ENCODE results near the gene NPAS2.

Gene NPAS2

DNA sequence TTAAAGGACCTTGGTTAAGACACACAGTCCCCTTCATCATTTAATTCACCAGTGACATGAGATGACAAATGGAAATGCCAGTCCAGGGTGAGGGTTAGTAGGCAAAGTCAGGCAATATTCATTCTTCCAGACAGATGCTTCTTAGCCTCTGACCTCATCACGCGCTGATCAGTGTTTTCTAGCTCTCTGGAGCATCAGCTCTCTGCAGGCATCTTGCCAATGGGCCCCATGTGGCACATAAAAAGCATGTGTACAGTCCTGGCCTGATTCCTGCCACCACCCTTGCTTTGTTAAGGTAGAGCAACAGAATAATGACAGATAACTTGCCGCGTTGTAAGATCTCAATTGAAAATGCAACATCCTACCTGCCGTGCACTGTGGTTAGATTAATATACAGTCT lies 20.3 kb upstream of the NPAS2 start:
- no peak for DNase-seq

GRCh38 chr2:100800915-100801314 lies 19.0 kb upstream of the NPAS2 start:
- DNase-seq: no peak

DNA sequence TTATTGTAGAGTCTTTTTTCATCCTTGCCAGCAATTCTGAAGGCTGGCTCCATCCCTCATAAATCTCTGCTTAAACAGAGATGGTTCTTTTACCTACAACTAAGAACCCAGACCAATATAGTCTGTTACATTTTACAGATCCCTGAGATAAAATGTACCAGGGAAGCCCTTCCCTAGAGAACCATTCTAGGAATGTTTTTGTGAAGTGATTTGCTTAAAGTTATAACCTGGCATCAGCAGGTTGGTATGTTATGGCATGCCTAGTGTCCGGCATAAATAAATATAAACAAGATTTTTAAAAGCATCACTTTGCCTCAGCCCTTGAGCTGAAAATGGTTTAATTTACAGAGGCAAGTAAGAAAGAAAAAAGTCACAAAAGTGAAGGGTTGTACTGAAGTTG lies 18.5 kb upstream of the NPAS2 start:
- DNase-seq: no peak

DNA sequence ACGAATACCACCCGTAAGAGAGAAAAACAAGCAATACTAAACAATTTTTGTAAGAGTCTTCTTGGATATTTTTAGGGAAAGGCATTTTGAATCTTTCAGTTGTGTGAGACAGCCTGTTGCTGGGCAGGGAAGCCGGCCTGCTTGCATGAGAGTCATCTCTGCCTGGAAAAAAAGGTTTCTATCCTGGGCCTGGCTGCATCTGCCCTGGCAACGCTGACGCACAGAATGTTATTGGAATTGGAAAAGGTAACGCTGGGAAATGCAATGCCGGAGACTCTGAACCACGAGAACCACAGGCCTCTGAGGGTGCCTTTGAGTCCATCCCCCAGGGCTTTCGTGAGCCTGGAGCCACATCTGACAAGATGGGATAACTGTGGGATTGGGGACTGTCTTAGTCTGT lies 17.9 kb upstream of the NPAS2 start:
- no peak for DNase-seq

DNA sequence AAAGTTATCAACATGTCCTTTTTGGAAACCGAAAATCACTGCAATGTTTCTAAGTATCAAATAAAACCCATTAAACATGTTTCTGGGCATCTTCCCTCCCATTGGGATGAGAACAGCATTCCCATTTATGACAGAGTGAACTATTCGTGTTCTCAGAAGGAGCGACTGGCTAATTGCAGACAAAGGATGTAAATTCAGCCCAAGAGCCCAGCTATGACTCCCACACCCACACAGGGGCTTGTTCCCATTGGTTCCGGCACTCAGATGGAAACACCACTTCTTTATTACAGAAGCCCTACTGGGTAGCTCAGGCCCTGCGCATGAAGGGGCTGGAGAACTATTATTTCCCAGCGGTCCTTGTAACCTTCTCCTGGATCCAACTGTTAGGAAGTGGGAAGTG lies 16.6 kb upstream of the NPAS2 start:
- DNase-seq: no peak

- DNase-seq: no peak
These were observed 13.4 kb upstream of the NPAS2 start for GRCh38 chr2:100806550-100806949.

DNA sequence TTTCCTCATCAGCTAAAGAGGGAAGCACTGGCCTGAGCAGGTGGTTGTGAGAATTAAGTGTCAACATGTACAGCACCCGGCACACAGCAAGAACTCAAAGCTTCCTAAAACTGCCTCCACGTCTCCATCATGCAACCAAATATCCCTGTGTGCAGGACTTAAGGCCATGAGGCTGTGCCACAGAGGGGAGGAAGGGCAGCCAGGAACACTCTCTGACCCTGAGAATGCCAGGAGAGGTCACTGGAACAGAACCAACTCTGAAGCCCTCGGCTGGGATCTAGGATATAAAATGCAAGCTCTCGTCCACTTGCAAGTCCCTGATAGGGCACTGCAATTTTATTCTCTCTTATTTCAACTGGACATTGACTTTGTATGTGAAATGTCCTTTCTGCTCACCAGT lies 12.2 kb upstream of the NPAS2 start:
- DNase-seq: no peak

- DNase-seq: no peak
These were observed 11.4 kb upstream of the NPAS2 start for GRCh38 chr2:100808582-100808981.

GRCh38 chr2:100809506-100809905 lies 10.4 kb upstream of the NPAS2 start:
- DNase-seq: no peak

DNA sequence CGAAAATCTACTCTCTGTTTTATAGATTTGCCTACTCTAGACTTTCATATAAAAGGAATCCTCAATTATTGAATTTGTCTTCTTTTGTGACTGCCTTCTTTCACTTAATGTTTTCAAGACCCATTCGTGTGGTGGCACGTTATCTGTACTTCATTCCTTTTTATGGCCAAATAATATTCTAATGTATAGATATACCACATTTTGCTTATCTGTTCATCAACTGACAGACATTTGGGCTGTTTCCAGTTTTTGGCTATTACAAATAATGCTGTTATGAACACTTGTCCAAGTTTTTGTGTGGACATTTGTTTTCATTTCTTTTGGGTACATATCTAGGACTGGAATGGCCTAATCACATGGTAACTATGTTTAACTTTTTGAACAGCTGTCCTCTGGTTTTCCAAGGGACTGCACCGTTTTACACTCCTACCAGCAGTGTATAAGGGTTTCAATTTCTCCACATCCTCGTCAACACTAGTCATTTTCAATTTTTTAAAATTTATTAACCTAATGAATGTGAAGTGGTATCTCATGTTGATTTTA lies 9.3 kb upstream of the NPAS2 start:
- DNase-seq: no peak

- DNase-seq: no peak
These were observed 7.8 kb upstream of the NPAS2 start for GRCh38 chr2:100812116-100812515.

- no peak for DNase-seq
These were observed 7.4 kb upstream of the NPAS2 start for GRCh38 chr2:100812573-100812972.

DNA sequence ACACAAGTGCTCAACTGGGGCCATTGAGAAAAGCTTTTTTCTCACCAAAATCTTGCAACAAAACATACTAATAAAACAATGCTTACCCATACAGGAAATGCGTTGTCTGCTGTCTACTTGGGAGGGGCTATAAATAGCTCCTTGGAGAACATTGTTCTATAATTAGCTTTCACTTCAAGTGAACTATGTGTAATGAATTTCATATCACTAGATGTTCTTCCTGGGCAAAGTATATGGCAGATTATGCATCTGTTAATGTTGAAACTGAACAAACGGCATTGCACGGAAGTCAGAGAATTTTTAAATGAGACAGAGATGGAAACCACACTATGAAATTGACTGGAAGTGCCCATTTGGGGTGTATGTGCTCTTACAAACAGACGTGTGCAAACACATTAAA lies 6.4 kb upstream of the NPAS2 start:
- no peak for DNase-seq

GRCh38 chr2:100814043-100814442 lies 5.9 kb upstream of the NPAS2 start:
- no peak for DNase-seq

GRCh38 chr2:100814453-100814852 lies 5.5 kb upstream of the NPAS2 start:
- no peak for DNase-seq

DNA sequence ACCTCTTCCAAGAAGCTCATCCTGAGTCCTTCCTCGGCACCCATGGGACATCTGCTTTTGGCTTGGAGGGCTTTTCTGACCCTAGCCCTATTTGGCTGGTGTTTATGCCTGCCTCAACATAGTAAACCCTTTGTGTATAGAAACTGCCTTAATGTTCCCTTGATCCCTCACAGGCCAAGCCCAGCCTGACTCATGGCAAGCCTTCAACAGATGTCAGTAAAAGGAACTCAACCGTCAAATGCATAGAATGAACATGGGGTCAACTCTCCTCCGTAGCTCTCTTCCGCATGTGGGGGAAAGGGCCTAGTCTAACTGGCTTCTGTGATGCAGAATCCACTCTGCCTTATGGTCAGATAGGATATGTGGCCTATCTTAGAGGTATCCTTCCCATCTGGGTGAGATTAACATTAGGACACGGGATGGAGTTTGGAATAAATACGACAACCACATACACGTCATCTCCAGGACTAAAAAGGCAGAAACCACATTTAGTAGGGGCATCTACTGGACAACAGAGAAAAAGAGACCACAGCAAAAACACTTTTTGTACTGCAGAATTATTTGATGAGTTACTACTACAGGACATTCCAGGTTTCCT lies 2.5 kb upstream of the NPAS2 start:
- no peak for DNase-seq

DNA sequence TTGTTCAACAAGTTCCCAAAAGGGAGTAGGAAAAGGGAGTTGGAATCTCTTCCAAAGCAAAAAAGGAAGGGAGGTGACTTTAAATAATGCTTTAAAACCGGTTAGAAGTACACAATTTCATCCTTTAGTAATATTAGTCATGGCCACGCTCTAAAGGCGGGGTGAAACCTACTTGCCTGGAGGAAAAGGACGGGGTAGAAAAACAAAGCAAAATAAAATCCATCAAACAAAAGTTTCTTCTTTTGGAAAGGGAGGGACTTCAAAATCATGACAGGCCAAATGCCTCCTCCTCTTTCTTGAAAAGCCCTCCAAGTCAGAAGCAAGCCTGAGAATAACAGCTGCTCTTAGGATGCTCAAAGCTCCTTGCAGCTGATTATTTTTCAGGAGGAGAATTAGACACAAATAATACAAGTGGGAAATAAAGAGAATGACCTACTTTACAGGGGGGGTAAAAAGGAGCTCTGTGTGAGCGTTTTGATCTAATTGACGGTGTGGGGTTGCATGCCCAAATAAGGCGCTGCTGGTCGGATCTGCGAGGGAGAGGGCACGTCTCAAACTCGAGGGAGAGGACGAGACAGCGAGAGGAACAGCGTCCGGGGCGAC lies 1.8 kb upstream of the NPAS2 start:
- no peak for DNase-seq

GRCh38 chr2:100818606-100819369 lies 1.2 kb upstream of the NPAS2 start:
- peak in 1 of 2 donors; percentile 45 for DNase-seq

DNA sequence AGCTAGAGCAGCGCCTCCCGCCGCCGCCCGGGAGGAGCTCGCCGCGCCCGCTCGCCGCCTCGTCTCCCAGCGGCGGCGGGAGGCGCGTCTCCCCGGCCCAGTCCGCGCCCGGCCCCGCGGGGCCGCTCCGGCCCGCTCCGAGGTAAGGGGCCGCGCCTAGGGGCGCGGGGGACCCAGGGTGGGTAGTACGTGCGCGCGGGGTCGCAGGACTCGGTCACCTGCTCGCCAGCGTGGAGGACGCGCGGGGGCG lies 259 bp downstream of the NPAS2 start:
- no peak for DNase-seq

DNA sequence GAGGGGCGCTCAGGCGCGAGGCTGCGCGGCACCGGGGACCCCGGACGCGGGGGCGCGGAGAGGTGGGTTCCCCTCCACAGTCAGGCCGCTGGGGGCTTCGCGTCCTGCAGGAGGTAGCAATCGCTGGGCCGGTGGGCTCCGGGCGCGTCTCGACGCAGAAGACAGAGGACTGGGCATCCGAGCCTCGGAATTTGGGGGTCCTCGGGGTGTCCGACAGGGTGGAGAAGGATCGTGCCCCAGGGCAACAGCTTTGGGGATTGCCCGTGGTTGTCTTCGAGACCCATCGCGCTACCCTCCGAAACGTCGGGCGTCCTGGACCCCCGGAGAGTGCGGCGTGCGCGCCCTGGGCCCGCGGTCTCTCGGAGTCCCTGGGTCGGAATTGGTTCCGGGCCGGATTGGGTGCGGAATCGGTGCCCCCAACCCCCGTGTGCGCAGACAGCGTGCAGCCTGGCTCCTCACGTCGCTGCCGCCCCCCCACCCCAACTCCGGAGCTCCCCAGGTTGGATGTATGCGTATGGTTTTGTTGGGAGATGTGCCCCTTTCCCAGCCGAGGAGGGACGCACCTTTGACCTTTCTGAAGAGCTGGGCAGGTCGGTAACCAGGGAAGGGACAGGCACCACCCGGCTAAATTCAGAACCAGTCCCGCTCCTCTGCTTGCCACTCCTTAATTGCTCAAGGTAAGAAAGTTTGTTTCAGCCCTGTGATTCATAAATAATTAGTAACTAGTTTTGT lies 750 bp downstream of the NPAS2 start:
- no peak for DNase-seq

DNA sequence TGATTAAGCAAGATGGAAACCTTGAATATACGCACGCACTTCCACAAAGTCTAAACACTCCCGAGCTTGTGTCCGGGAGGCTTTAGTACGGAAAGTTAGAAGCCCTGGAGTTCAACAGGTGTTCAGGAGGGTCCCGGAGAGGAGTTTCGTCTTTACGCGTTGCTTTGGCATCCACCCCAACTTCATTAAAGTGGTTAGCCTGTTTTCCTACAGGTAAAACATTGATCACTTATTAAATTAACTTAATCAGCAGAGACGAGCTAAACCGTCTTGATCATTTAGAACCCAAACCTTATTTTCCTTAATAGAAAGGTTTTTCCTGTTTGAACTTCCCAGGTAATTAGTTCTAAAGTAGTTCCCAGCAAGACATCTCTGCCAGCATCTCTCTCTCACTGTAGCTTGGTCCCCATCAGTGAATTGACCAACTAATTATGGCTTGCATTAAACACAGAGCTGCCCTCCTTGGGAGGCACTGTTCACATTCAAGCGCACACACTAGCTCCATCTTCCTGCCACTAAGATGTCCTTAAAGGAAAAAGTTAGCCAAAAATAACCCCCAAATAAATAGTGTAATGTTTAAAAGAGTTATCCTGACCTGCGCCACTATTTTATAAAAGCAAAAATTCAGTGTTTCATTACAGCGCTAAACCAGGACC lies 1.4 kb downstream of the NPAS2 start:
- no peak for DNase-seq

GRCh38 chr2:100821911-100822265 lies 1.9 kb downstream of the NPAS2 start:
- no peak for DNase-seq

DNA sequence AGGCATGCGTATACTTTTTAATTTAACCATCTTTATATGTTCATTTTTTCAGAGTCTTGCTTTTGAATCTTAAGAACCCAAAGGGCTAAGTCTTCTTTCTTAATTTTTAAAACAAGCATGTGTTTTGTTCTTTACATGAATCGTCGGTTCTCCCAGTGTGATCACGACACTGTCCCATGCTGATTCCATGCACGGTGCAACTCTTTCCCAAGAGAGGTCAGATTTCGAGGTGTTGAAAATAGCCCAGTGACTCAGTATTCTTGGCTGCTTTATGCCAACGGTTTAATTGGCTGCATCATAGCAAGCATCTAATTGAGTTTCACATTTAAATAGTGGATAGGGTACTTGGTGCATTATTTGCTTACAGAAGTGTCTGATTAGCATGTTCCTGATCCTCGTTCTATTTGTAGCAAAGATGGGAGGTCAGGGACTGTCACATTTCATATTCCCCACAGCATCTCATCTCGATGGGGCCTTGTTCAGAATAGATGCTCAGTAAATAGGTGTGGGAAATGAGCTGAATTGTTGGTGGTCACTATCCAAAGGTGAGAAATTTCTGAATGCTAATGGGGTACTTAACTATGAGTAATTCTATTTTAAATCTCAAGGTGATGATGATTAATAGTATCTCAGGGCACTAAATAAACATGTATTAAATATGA lies 2.8 kb downstream of the NPAS2 start:
- DNase-seq: no peak
